NCI-H345 (cell line): Measurements from ENCODE around the gene MORN3.

Experiments used
- DNase-seq: peaks from one replicate; lab custom pipeline; 2025; lab: John Stamatoyannopoulos, UW

The MORN3 gene

DNA sequence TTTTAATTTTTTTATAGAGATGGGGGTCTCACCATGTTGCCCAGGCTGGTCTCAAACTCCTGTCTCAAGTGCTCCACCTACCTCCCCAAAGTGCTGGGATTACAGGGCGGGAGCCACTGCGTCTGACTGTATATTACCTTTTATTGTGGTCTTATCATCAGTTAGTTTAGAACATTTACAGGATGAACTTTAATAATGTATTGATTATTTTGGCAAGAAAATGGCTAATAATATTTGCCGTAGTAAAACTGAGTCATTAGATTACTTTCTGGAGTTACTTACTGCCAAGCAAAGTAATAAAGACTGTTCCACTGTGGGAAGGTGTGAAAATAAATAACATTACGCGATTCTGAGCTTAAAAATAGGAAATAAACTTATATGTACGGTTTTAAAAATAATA is 66.7 kb downstream of the MORN3 start:
- DNase-seq, result no peak

DNA sequence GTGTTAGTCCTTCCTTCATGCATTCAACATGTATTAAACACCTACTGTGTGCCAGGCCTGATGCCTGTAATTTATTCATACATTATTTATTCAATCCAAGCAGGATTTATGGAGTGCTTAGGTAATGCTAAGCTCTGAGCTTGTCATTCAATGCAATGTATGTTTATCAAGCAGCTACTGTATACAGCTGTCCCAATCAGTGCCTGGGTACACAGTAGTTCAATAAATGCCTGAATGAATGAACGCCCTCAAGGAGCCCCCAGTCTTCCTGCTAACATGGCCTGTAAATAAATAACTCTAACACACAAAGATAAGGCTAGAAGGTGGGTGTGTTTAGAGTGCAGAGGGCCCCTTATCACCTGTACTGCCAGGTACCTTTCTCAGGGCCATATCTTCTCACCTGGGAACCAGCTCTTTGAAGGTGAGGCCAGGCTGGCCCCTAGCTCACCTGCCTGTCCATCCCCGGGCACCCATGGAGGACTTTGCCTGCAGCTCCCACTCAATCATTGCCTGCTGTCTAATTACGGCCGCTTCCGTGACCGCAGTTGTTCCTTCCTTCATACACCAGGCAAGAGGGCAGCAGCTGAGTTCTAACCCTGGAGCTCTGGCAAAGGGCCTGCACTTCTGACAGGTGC is 68.6 kb downstream of the MORN3 start:
- no peak for DNase-seq
